ENCODE data around the gene FAT4. TPM values are rescaled to one million over a fixed set of nuclear protein-coding genes. Genes with fewer than 3 reads are reported as not detected.

The FAT4 gene
- polyA plus RNA-seq, 2 donors = 0.35 to 0.48 TPM

DNA sequence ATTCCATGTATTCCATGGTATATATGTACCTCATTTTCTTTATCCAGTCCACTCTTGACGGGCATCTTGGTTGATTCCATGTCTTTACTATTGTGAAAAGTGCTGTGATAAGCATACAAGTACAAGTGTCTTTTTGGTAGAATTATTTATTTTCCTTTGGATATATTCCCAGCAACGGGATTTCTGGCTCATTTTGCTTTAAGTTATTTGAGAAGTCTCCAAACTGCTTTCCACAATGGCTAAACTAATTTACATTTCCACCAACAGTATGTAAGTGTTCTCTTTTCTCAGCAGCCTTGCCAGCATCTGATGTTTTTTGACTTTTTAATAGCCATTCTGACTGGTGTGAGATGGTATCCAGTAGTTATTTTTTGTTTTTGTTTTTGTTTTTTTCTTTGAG is 17.6 kb upstream of the FAT4 start:
- 38 to 57% methylated on average over 2 of the region's 2 CpGs for WGBS, 2 donors

GRCh38 chr4:125303058-125303457 is 11.7 kb upstream of the FAT4 start:
- no peak overlapping the region for H3K27ac ChIP-seq (ENCODE audit: low read depth in 2 of 2, low read length in 1 of 2)
- no peak overlapping the region for H3K4me3 ChIP-seq (ENCODE audit: low read depth in 1 of 2, low read length in 2 of 2)
- no peaks in the 10 kb centered on the region for H3K27me3 ChIP-seq (ENCODE audit: control insufficient read depth in 1 of 2, insufficient read depth in 2 of 2, low read length in 2 of 2)
- no peaks in the 10 kb centered on the region for H3K4me1 ChIP-seq (ENCODE audit: control insufficient read depth in 2 of 2, insufficient read depth in 2 of 2, low read length in 1 of 2)
- H3K9me3 ChIP-seq (ENCODE audit: control insufficient read depth in 2 of 2, insufficient read depth in 1 of 2, low read depth in 1 of 2, low read length in 1 of 2) = no peaks in the 10 kb centered on the region
- WGBS, 2 donors = 34 to 47% methylated on average over 1 of the region's 1 CpG
- H3K36me3 ChIP-seq (ENCODE audit: control insufficient read depth in 2 of 2, insufficient read depth in 2 of 2, low read length in 1 of 2) = no peaks in the 10 kb centered on the region

More for the DNA sequence above, 17.6 kb upstream of the FAT4 start:
- H3K27me3 ChIP-seq (ENCODE audit: control insufficient read depth in 1 of 2, insufficient read depth in 2 of 2, low read length in 2 of 2) = no peaks in the 10 kb centered on the region
- no peaks in the 10 kb centered on the region for H3K36me3 ChIP-seq (ENCODE audit: control insufficient read depth in 2 of 2, insufficient read depth in 2 of 2, low read length in 1 of 2)
- no peaks in the 10 kb centered on the region for H3K9me3 ChIP-seq (ENCODE audit: control insufficient read depth in 2 of 2, insufficient read depth in 1 of 2, low read depth in 1 of 2, low read length in 1 of 2)
- no peak overlapping the region for H3K4me3 ChIP-seq (ENCODE audit: low read depth in 1 of 2, low read length in 2 of 2)
- H3K27ac ChIP-seq (ENCODE audit: low read depth in 2 of 2, low read length in 1 of 2) = no peak overlapping the region
- H3K4me1 ChIP-seq (ENCODE audit: control insufficient read depth in 2 of 2, insufficient read depth in 2 of 2, low read length in 1 of 2) = no peaks in the 10 kb centered on the region

DNA sequence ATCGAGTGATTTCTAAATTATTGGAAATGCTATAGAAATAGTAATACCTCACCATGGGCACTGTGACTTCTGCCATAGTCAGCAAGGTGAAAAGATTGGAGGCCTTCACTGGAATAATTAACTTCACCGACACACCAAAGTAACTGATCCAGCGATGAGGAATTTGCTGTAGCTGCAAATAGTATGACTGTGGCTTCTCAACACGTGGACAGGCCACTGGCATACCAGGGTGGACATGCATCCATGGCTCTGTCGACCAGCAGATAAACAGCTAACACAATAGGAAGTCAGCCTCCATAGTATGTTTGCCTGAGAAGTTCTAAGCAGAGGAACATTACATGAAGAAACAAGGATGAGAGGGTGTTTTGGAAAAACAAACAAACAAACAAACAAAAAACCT is 10.9 kb upstream of the FAT4 start:
- Histone ChIP-seq H3K27ac (ENCODE audit: low read depth in 2 of 2, low read length in 1 of 2) (no peak overlapping the region), H3K9me3 (ENCODE audit: control insufficient read depth in 2 of 2, insufficient read depth in 1 of 2, low read depth in 1 of 2, low read length in 1 of 2) (no peaks in the 10 kb centered on the region), H3K36me3 (ENCODE audit: control insufficient read depth in 2 of 2, insufficient read depth in 2 of 2, low read length in 1 of 2) (no peaks in the 10 kb centered on the region), H3K27me3 (ENCODE audit: control insufficient read depth in 1 of 2, insufficient read depth in 2 of 2, low read length in 2 of 2) (no peaks in the 10 kb centered on the region), H3K4me1 (ENCODE audit: control insufficient read depth in 2 of 2, insufficient read depth in 2 of 2, low read length in 1 of 2) (no peaks in the 10 kb centered on the region), H3K4me3 (ENCODE audit: low read depth in 1 of 2, low read length in 2 of 2) (no peak overlapping the region)
- 82 to 88% methylated on average over 5 of the region's 5 CpGs for WGBS, 2 donors

GRCh38 chr4:125306112-125306511 is 8.6 kb upstream of the FAT4 start:
- Histone ChIP-seq H3K27me3 (ENCODE audit: control insufficient read depth in 1 of 2, insufficient read depth in 2 of 2, low read length in 2 of 2) (no peaks in the 10 kb centered on the region), H3K27ac (ENCODE audit: low read depth in 2 of 2, low read length in 1 of 2) (no peak overlapping the region)
- WGBS, 2 donors = 85 to 94% methylated on average over 1 of the region's 1 CpG

DNA sequence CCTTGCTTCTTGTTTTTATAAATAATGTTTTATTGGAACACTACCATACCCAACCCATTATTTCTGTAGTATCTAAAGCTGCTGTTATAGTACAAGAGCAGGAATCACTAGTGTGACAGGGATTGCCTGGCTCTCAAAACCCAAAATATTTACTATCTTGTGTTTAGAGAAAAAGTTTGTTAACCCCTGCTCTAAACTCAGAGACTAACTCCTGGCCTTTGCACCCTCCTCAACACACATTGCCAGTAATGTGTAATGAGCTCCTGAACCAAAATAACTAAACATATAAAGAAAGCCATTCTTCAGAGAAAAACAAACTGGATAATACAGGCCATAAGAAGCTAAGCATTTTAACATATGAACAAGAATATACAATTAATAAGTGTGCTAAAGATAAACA is 8.2 kb upstream of the FAT4 start:
- Histone ChIP-seq H3K4me1 (ENCODE audit: control insufficient read depth in 2 of 2, insufficient read depth in 2 of 2, low read length in 1 of 2) (no peaks in the 10 kb centered on the region), H3K27me3 (ENCODE audit: control insufficient read depth in 1 of 2, insufficient read depth in 2 of 2, low read length in 2 of 2) (no peaks in the 10 kb centered on the region), H3K4me3 (ENCODE audit: low read depth in 1 of 2, low read length in 2 of 2) (no peak overlapping the region), H3K27ac (ENCODE audit: low read depth in 2 of 2, low read length in 1 of 2) (no peak overlapping the region), H3K9me3 (ENCODE audit: control insufficient read depth in 2 of 2, insufficient read depth in 1 of 2, low read depth in 1 of 2, low read length in 1 of 2) (no peaks in the 10 kb centered on the region), H3K36me3 (ENCODE audit: control insufficient read depth in 2 of 2, insufficient read depth in 2 of 2, low read length in 1 of 2) (no peaks in the 10 kb centered on the region)

More at GRCh38 chr4:125306112-125306511, 8.6 kb upstream of the FAT4 start:
- Histone ChIP-seq H3K36me3 (ENCODE audit: control insufficient read depth in 2 of 2, insufficient read depth in 2 of 2, low read length in 1 of 2) (no peaks in the 10 kb centered on the region), H3K4me1 (ENCODE audit: control insufficient read depth in 2 of 2, insufficient read depth in 2 of 2, low read length in 1 of 2) (no peaks in the 10 kb centered on the region), H3K9me3 (ENCODE audit: control insufficient read depth in 2 of 2, insufficient read depth in 1 of 2, low read depth in 1 of 2, low read length in 1 of 2) (no peaks in the 10 kb centered on the region), H3K4me3 (ENCODE audit: low read depth in 1 of 2, low read length in 2 of 2) (no peak overlapping the region)

GRCh38 chr4:125311503-125311902 is 3.3 kb upstream of the FAT4 start:
- no peak overlapping the region for H3K4me3 ChIP-seq (ENCODE audit: low read depth in 1 of 2, low read length in 2 of 2)
- peaks cover 5 to 8% of the 10 kb centered on the region in 2 donors for H3K4me1 ChIP-seq (ENCODE audit: control insufficient read depth in 2 of 2, insufficient read depth in 2 of 2, low read length in 1 of 2)
- 58 to 71% methylated on average over 2 of the region's 2 CpGs for WGBS, 2 donors
- peaks cover 0 to 3% of the 10 kb centered on the region in 2 donors for H3K9me3 ChIP-seq (ENCODE audit: control insufficient read depth in 2 of 2, insufficient read depth in 1 of 2, low read depth in 1 of 2, low read length in 1 of 2)
- H3K27me3 ChIP-seq (ENCODE audit: control insufficient read depth in 1 of 2, insufficient read depth in 2 of 2, low read length in 2 of 2) = no peaks in the 10 kb centered on the region
- H3K36me3 ChIP-seq (ENCODE audit: control insufficient read depth in 2 of 2, insufficient read depth in 2 of 2, low read length in 1 of 2) = no peaks in the 10 kb centered on the region
- no peak overlapping the region for H3K27ac ChIP-seq (ENCODE audit: low read depth in 2 of 2, low read length in 1 of 2)

GRCh38 chr4:125313497-125313896 is 1.3 kb upstream of the FAT4 start:
- peaks cover 3% of the 10 kb centered on the region in 2 donors for H3K9me3 ChIP-seq (ENCODE audit: control insufficient read depth in 2 of 2, insufficient read depth in 1 of 2, low read depth in 1 of 2, low read length in 1 of 2)
- H3K36me3 ChIP-seq (ENCODE audit: control insufficient read depth in 2 of 2, insufficient read depth in 2 of 2, low read length in 1 of 2) = no peaks in the 10 kb centered on the region
- WGBS, 2 donors = 2% methylated on average over 7 of the region's 7 CpGs
- no peak overlapping the region for H3K4me3 ChIP-seq (ENCODE audit: low read depth in 1 of 2, low read length in 2 of 2)
- no peak overlapping the region for H3K27ac ChIP-seq (ENCODE audit: low read depth in 2 of 2, low read length in 1 of 2)
- H3K27me3 ChIP-seq (ENCODE audit: control insufficient read depth in 1 of 2, insufficient read depth in 2 of 2, low read length in 2 of 2) = peaks cover 0 to 3% of the 10 kb centered on the region in 2 donors
- H3K4me1 ChIP-seq (ENCODE audit: control insufficient read depth in 2 of 2, insufficient read depth in 2 of 2, low read length in 1 of 2) = peaks cover 14 to 17% of the 10 kb centered on the region in 2 donors

DNA sequence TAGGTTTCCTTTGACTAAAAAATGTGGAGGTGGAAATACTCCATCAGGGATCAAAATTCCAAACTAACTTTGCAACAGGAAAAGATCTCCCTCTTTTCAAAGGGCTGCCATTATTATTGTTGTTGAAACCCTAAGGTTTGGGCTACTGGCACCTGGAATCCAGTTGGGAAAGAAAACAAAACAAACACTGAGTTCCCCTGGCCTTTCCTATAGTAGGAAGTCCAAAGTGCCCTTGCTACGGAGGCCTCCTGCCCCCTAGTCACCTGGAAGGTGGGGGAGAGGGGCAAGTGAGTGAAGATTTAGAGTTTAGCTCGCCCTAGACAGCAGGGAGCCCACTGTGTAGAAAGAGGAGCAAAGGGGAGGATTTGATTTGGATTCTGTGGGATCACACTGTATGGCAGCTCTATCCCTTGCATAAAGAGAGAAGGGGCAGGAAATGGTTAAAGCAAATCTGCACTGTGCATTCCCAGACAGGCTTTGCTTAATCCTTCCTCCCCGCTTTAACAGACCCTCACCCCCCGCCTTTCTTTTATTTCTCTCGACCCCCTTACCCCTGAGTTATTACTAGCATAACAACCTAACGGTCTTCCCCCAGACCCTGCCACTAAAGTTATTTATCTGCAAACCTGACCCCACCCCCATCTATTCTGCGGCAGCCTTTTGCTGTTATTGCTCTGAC is 627 bp upstream of the FAT4 start:
- peak overlapping the region in 1 of 2 donors; percentile 50 for H3K27ac ChIP-seq (ENCODE audit: low read depth in 2 of 2, low read length in 1 of 2)
- H3K9me3 ChIP-seq (ENCODE audit: control insufficient read depth in 2 of 2, insufficient read depth in 1 of 2, low read depth in 1 of 2, low read length in 1 of 2) = peaks cover 3% of the 10 kb centered on the region in 2 donors
- peaks cover 14 to 17% of the 10 kb centered on the region in 2 donors for H3K4me1 ChIP-seq (ENCODE audit: control insufficient read depth in 2 of 2, insufficient read depth in 2 of 2, low read length in 1 of 2)
- H3K27me3 ChIP-seq (ENCODE audit: control insufficient read depth in 1 of 2, insufficient read depth in 2 of 2, low read length in 2 of 2) = peaks cover 0 to 3% of the 10 kb centered on the region in 2 donors
- 12 to 15% methylated on average over 7 of the region's 7 CpGs for WGBS, 2 donors
- peak overlapping the region in 1 of 2 donors; percentile 73 for H3K4me3 ChIP-seq (ENCODE audit: low read depth in 1 of 2, low read length in 2 of 2)
- no peaks in the 10 kb centered on the region for H3K36me3 ChIP-seq (ENCODE audit: control insufficient read depth in 2 of 2, insufficient read depth in 2 of 2, low read length in 1 of 2)

- 1 to 3% methylated on average over 51 of the region's 51 CpGs for WGBS, 2 donors
- Histone ChIP-seq H3K4me3 (ENCODE audit: low read depth in 1 of 2, low read length in 2 of 2) (peak overlapping the region; percentile 73 to 87), H3K36me3 (ENCODE audit: control insufficient read depth in 2 of 2, insufficient read depth in 2 of 2, low read length in 1 of 2) (no peaks in the 10 kb centered on the region), H3K27ac (ENCODE audit: low read depth in 2 of 2, low read length in 1 of 2) (peak overlapping the region; percentile 81 to 91), H3K27me3 (ENCODE audit: control insufficient read depth in 1 of 2, insufficient read depth in 2 of 2, low read length in 2 of 2) (peaks cover 0 to 3% of the 10 kb centered on the region in 2 donors), H3K4me1 (ENCODE audit: control insufficient read depth in 2 of 2, insufficient read depth in 2 of 2, low read length in 1 of 2) (peaks cover 14 to 17% of the 10 kb centered on the region in 2 donors), H3K9me3 (ENCODE audit: control insufficient read depth in 2 of 2, insufficient read depth in 1 of 2, low read depth in 1 of 2, low read length in 1 of 2) (peaks cover 3% of the 10 kb centered on the region in 2 donors)
Observed at GRCh38 chr4:125315576-125316400, 1.0 kb downstream of the FAT4 start.
